ENCODE measurements around the gene ELK1. TPM values are rescaled to one million over a fixed set of nuclear protein-coding genes. Genes with fewer than 3 reads are reported as not detected.
"Not testable (repeated sequence)": the region's sequence is repeated elsewhere in the genome, so short reads cannot be mapped to it uniquely, and the experiment has no call there.

ELK1 gene
- total RNA-seq, 1 donor from 2014 or later: 18.9 TPM

DNA sequence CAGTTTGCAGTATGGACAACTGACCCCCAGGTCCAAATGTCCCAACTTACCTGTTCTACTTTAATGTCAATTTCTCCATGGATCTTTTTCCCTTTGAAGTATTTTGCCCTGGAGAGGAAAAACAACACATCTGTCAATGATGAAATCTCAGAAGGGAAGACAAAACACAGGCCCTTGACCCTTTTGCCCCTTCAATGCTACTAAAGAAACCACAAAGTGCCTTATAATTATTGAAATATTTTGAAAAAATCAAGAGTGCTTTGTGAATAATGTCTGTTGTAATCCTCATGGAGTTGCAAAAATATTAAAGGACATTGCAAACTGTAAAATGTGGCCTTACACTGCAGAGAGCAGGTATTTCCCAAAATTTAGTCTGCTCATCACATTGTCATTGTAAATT, 43.3 kb downstream of the ELK1 start:
- Histone ChIP-seq H3K36me3 (no peaks in the 10 kb centered on the region), H3K27me3 (no peaks in the 10 kb centered on the region), H3K4me3 (no peak overlapping the region), H3K4me1 (no peaks in the 10 kb centered on the region), H3K27ac (no peak overlapping the region), H3K9me3 (no peaks in the 10 kb centered on the region)
- DNase-seq (ENCODE audit: extremely low spot score in 2 of 2): no peak
- TF ChIP-seq, protein P1, sequence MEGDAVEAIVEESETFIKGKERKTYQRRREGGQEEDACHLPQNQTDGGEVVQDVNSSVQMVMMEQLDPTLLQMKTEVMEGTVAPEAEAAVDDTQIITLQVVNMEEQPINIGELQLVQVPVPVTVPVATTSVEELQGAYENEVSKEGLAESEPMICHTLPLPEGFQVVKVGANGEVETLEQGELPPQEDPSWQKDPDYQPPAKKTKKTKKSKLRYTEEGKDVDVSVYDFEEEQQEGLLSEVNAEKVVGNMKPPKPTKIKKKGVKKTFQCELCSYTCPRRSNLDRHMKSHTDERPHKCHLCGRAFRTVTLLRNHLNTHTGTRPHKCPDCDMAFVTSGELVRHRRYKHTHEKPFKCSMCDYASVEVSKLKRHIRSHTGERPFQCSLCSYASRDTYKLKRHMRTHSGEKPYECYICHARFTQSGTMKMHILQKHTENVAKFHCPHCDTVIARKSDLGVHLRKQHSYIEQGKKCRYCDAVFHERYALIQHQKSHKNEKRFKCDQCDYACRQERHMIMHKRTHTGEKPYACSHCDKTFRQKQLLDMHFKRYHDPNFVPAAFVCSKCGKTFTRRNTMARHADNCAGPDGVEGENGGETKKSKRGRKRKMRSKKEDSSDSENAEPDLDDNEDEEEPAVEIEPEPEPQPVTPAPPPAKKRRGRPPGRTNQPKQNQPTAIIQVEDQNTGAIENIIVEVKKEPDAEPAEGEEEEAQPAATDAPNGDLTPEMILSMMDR (IDR thresholded peaks at IDR 0.05): no peak
- TF ChIP-seq POLR2AphosphoS5 (IDR thresholded peaks at IDR 0.05; ENCODE audit: insufficient read depth in 1 of 2, low read depth in 1 of 2) (no peak), POLR2A (IDR thresholded peaks at IDR 0.05) (no peak)
- intact Hi-C loops (cut with DNase I): no loop called here

DNA sequence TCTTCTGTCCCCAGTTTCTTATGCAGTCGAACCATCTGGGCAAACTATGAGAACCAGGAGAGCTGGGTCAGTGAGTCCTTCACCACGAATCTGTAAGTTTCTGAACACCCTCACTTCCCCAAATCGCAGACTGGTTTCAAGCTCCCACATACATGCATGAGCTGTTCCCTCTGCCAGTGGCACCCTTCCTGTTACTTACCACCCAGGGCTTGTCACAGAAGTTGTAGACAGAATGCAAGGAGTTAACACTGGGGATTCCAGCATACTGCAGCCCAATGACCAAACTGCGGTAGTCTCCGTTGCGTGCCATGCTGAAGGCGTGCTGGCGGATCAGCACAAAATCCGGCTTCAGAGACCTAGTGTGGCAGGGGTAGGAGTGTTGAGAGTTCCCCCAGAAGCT, 45.3 kb downstream of the ELK1 start:
- no peak for DNase-seq (ENCODE audit: extremely low spot score in 2 of 2)

DNA sequence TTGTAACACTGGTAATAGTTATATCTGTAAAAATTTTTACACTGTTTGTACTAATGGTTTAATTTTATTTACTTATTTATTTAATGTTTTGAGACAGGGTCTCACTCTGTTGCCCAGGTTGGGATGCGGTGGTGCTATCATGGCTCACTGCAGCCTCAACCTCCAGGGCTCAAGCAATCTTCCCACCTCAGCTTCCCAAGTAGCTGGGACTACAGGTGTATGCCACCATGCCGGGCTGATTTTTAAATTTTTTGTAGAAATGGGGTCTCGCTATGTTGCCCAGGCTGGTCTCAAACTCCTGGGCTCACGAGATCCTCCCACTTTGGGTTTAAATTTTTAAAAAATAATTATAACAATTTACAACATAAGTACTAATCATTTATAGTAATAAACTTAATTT, 47.2 kb downstream of the ELK1 start:
- H3K27ac ChIP-seq; H3K4me3 ChIP-seq; H3K4me1 ChIP-seq; intact Hi-C loops (cut with DNase I); H3K9me3 ChIP-seq; H3K36me3 ChIP-seq; H3K27me3 ChIP-seq; DNase-seq (ENCODE audit: extremely low spot score in 2 of 2): not testable (repeated sequence)

More for the DNA sequence above, 45.3 kb downstream of the ELK1 start:
- TF ChIP-seq POLR2A (IDR thresholded peaks at IDR 0.05): no peak
- TF ChIP-seq, protein P1 (IDR thresholded peaks at IDR 0.05): no peak
- H3K9me3 ChIP-seq: no peaks in the 10 kb centered on the region
- H3K27me3 ChIP-seq: no peaks in the 10 kb centered on the region
- H3K4me1 ChIP-seq: no peaks in the 10 kb centered on the region
- H3K27ac ChIP-seq: no peak overlapping the region
- intact Hi-C loops (cut with DNase I): no loop called here
- H3K4me3 ChIP-seq: no peak overlapping the region
- H3K36me3 ChIP-seq: no peaks in the 10 kb centered on the region

DNA sequence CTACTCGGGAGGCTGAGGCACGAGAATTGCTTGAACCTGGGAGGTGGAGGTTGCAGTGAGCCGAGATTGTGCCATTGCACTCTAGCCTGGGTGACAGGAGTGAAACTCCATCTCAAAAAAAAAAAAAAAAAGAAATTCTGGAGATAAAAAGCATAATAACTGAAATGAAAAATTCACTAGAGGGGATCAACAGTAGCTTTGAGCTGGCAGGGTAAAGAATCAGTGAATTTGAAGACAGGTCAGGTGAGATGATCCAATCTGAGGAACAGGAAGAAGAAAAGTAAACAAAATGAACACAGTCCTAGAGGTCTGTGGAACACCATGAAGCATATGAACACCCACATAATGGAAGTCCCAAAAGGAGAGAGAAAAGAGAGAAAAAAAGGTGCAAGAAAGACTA, 53.1 kb downstream of the ELK1 start:
- no peaks in the 10 kb centered on the region for H3K4me1 ChIP-seq
- H3K27me3 ChIP-seq: no peaks in the 10 kb centered on the region
- DNase-seq (ENCODE audit: extremely low spot score in 2 of 2): no peak
- TF ChIP-seq POLR2A (IDR thresholded peaks at IDR 0.05) (no peak), POLR2AphosphoS5 (IDR thresholded peaks at IDR 0.05; ENCODE audit: insufficient read depth in 1 of 2, low read depth in 1 of 2) (no peak)
- TF ChIP-seq, protein P1 (IDR thresholded peaks at IDR 0.05): no peak
- H3K36me3 ChIP-seq: no peaks in the 10 kb centered on the region
- H3K27ac ChIP-seq: no peak overlapping the region
- H3K4me3 ChIP-seq: no peak overlapping the region
- no peaks in the 10 kb centered on the region for H3K9me3 ChIP-seq
- intact Hi-C loops (cut with DNase I): no loop called here

DNA sequence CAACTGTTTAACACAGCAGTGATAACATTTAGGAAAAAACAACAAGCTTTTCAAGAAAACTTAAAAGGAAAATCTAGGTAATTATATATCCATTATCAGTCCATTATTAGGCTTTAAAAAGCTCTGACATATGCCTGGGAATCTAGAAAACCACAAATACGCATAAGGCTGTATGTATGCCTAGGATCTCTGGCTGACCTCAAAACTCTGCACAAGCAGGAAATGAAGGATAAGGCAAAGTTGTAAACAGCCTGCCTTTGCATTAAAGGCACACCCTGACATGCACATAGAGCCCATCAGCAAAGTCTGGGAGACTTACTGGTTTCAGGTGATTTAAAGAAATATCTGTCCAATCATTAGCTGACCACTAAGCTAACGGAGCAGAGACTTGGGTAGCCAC, 54.1 kb downstream of the ELK1 start:
- no peaks in the 10 kb centered on the region for H3K36me3 ChIP-seq
- no peaks in the 10 kb centered on the region for H3K9me3 ChIP-seq
- no peaks in the 10 kb centered on the region for H3K27me3 ChIP-seq
- H3K4me3 ChIP-seq: no peak overlapping the region
- no peak overlapping the region for H3K27ac ChIP-seq
- TF ChIP-seq, protein P1 (IDR thresholded peaks at IDR 0.05): no peak
- TF ChIP-seq POLR2A (IDR thresholded peaks at IDR 0.05) (no peak), POLR2AphosphoS5 (IDR thresholded peaks at IDR 0.05; ENCODE audit: insufficient read depth in 1 of 2, low read depth in 1 of 2) (no peak)
- DNase-seq (ENCODE audit: extremely low spot score in 2 of 2): no peak
- no peaks in the 10 kb centered on the region for H3K4me1 ChIP-seq
- intact Hi-C loops (cut with DNase I): no loop called here

DNA sequence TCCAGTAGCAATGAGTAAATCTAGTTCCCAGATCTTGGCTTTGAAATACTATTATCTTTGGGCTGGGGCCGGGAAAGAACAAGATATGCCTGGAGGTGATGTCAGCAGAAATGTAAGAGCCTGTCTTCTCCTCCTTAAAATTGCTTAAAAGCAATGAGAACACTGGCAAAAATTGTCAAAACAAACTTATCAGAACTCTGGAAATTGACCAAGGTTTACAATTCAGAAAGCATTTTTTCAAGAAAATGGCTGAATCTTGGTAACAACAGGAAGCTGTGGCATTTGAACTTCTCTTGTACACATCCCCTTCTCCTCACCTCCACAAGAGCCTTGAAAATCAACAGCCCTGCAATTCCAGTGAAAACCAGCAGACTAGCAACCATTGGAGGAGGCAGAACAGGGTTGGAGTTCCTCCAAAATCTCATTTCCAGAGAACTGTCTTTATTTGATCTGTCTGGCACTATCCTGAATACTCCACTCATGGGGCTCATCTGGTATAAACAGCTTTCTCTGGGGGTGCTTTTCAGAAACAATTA, 54.6 kb downstream of the ELK1 start:
- DNase-seq (ENCODE audit: extremely low spot score in 2 of 2): no peak
- Histone ChIP-seq H3K4me1 (no peaks in the 10 kb centered on the region), H3K36me3 (no peaks in the 10 kb centered on the region), H3K27ac (no peak overlapping the region), H3K9me3 (no peaks in the 10 kb centered on the region), H3K27me3 (no peaks in the 10 kb centered on the region), H3K4me3 (no peak overlapping the region)
- intact Hi-C loops (cut with DNase I): no loop called here
- TF ChIP-seq, protein P1 (IDR thresholded peaks at IDR 0.05): no peak
- no peak for TF ChIP-seq POLR2A (IDR thresholded peaks at IDR 0.05)
- no peak for TF ChIP-seq POLR2AphosphoS5 (IDR thresholded peaks at IDR 0.05; ENCODE audit: insufficient read depth in 1 of 2, low read depth in 1 of 2)
